ENCODE measurements around the gene RAB27A.

- TF ChIP-seq LRRFIP1 (CRISPR knock-in tag; conservative IDR thresholded peaks at IDR 0.05) (no peak), FOXO1 (CRISPR knock-in tag; IDR thresholded peaks at IDR 0.05) (no peak), GABPB1 (CRISPR knock-in tag; IDR thresholded peaks at IDR 0.05) (no peak), MAZ (IDR thresholded peaks at IDR 0.05; ENCODE audit: borderline replicate concordance, low read depth, low read length) (no peak), MAZ (CRISPR knock-in tag; IDR thresholded peaks at IDR 0.05; ENCODE audit: low read depth) (no peak), SP2 (CRISPR knock-in tag; IDR thresholded peaks at IDR 0.05) (no peak), AGO1 (IDR thresholded peaks at IDR 0.05; ENCODE audit: low read depth, low read length, poor library complexity, severe bottlenecking) (no peak)
Measured at GRCh38 chr15:55247311-55247710, 42.3 kb downstream of the RAB27A start.
